K562 (cell line): Measurements from ENCODE around the gene GPSM3. TPM values are rescaled to one million over a fixed set of nuclear protein-coding genes. Genes with fewer than 3 reads are reported as not detected.

ENCODE experiments used
- CHD1 ChIP-seq: fragments of 200-600 bp; sonication (generic); IDR thresholded peaks from one replicate; pipeline ENCODE4 v1.6.1; 2012; ENCODE audit warnings: mild to moderate bottlenecking, moderate library complexity, low read length, inconsistent platforms
- DIDO1 ChIP-seq: fragments of 450-650 bp; IDR thresholded peaks from 2 replicates; pipeline ENCODE4 v1.6.1; 2016; ENCODE audit warnings: low read depth, missing biosample characterization, missing genetic modification characterization
- EZH2 ChIP-seq: IDR thresholded peaks from 2 replicates; pipeline ENCODE4 v1.6.1; 2012; ENCODE audit warnings: low read depth, mild to moderate bottlenecking, inconsistent platforms, low read length, borderline replicate concordance
- GABPA ChIP-seq: fragments of 200-800 bp; sonication (Bioruptor generic); conservative IDR thresholded peaks from 2 replicates; pipeline ENCODE4 v1.6.1; 2016; ENCODE audit warnings: low read depth, missing genetic modification characterization, missing compliant biosample characterization
- GTF2A2 ChIP-seq: IDR thresholded peaks from 2 replicates; pipeline ENCODE4 v1.6.1; 2016; ENCODE audit warnings: mild to moderate bottlenecking, missing genetic modification characterization, missing compliant biosample characterization
- MAX ChIP-seq: sonication (generic); formaldehyde crosslinking; IDR thresholded peaks from 2 replicates; pipeline ENCODE4 v1.9.0; 2022; ENCODE audit warnings: mild to moderate bottlenecking, missing genetic modification reagents
- POLR2B ChIP-seq: fragments of 450-650 bp; IDR thresholded peaks from 2 replicates; pipeline ENCODE4 v1.6.1; 2018; ENCODE audit warnings: low read depth; ENCODE audit not compliant: partially characterized antibody
- TFAP4 ChIP-seq: sonication (generic); formaldehyde crosslinking; IDR thresholded peaks from 2 replicates; pipeline ENCODE4 v1.8.0; 2022; ENCODE audit warnings: missing genetic modification reagents, mild to moderate bottlenecking, moderate library complexity, borderline replicate concordance
- YY1 ChIP-seq, 3 experiments: IDR thresholded peaks; 2 replicates each; pipeline ENCODE4 v1.6.1; 2011; ENCODE audit warnings: low read length in 2 of 3, mild to moderate bottlenecking in 2 of 3, moderate library complexity in 2 of 3, borderline replicate concordance in 1 of 3, control low read depth in 1 of 3, low read depth in 1 of 3; ENCODE audit not compliant: insufficient read depth in 3 of 3, insufficient replicate concordance in 2 of 3, control insufficient read depth in 1 of 3, insufficient read length in 1 of 3; ENCODE audit errors: extremely low read depth in 1 of 3
- ZBTB8A ChIP-seq: fragments of 450-650 bp; IDR thresholded peaks from 2 replicates; pipeline ENCODE4 v1.6.1; 2018; ENCODE audit warnings: mild to moderate bottlenecking, moderate library complexity; ENCODE audit not compliant: partially characterized antibody
- ZNF639 ChIP-seq, 2 experiments: fragments of 200-800 bp in 1 of 2; sonication (Bioruptor generic) in 1 of 2; sonication (generic) in 1 of 2; formaldehyde crosslinking in 1 of 2; IDR thresholded peaks in 1 of 2; conservative IDR thresholded peaks in 1 of 2; 2 replicates each; pipeline versions ENCODE4 v1.5.0 to v1.6.1; 2016 to 2020; ENCODE audit warnings: missing compliant biosample characterization in 1 of 2, missing genetic modification characterization in 1 of 2, missing genetic modification reagents in 1 of 2
- ZNF696 ChIP-seq: fragments of 250-450 bp; sonication (Bioruptor Pico); conservative IDR thresholded peaks from 2 replicates; pipeline ENCODE4 v1.4.0; 2020; ENCODE audit warnings: mild to moderate bottlenecking, moderate library complexity
- polyA plus RNA-seq, 8 experiments: library from polyadenylated mRNA; depleted of rRNA in 4 of 8; stranded (reverse) in 5 of 8; unstranded in 3 of 8; fragments of >200 nt; fragmentation: Nextera tagmentation in 2 of 8; fragmentation: Illumina TruSeq in 1 of 8; extraction: Ambion mirVana in 2 of 8; extraction: Trizol in 1 of 8; gene quantifications; 2 replicates each; pipeline versions ENCODE4 v1.2.1 to v1.2.3, GENCODE V29; 2011 to 2014; ENCODE audit warnings: inconsistent platforms in 1 of 8, missing spikeins in 1 of 8
- total RNA-seq, 7 experiments: library from RNA; depleted of rRNA in 6 of 7; stranded (reverse); fragments of >200 nt in 6 of 7; fragmentation: Illumina TruSeq in 2 of 7; extraction: Trizol in 2 of 7; gene quantifications; 2 replicates each; pipeline versions ENCODE4 v1.2.1 to v1.2.3, GENCODE V29; 2011 to 2021; ENCODE audit warnings: low replicate concordance in 1 of 7
- TF ChIP-seq, protein P1 (sequence below): fragments of 150-350 bp; conservative IDR thresholded peaks from 2 replicates; pipeline ENCODE4 v1.6.1; 2014; ENCODE audit warnings: low read length
- TF ChIP-seq, protein P2 (sequence below): fragments of 250-450 bp; sonication (Bioruptor Pico); IDR thresholded peaks from 2 replicates; pipeline ENCODE4 v1.5.0; 2020; ENCODE audit warnings: mild to moderate bottlenecking, borderline replicate concordance
- TF ChIP-seq, protein P3 (sequence below): fragments of 200-800 bp; sonication (Bioruptor generic); IDR thresholded peaks from 2 replicates; pipeline ENCODE4 v1.6.1; 2017; ENCODE audit warnings: missing genetic modification characterization, missing compliant biosample characterization

The GPSM3 gene
- total and polyA plus RNA-seq, 9 of the 15 experiments (the other 6 are each of a cell fraction or from before 2014, with no cell fraction given): 5.3 to 42.6 (median 24.4) TPM

- TF ChIP-seq, protein P1, sequence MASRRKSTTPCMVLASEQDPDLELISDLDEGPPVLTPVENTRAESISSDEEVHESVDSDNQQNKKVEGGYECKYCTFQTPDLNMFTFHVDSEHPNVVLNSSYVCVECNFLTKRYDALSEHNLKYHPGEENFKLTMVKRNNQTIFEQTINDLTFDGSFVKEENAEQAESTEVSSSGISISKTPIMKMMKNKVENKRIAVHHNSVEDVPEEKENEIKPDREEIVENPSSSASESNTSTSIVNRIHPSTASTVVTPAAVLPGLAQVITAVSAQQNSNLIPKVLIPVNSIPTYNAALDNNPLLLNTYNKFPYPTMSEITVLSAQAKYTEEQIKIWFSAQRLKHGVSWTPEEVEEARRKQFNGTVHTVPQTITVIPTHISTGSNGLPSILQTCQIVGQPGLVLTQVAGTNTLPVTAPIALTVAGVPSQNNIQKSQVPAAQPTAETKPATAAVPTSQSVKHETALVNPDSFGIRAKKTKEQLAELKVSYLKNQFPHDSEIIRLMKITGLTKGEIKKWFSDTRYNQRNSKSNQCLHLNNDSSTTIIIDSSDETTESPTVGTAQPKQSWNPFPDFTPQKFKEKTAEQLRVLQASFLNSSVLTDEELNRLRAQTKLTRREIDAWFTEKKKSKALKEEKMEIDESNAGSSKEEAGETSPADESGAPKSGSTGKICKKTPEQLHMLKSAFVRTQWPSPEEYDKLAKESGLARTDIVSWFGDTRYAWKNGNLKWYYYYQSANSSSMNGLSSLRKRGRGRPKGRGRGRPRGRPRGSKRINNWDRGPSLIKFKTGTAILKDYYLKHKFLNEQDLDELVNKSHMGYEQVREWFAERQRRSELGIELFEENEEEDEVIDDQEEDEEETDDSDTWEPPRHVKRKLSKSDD: peak; percentile 45; the same call in 1 of the 2 replicates
- no peak for TF ChIP-seq ZBTB8A
- TF ChIP-seq TFAP4 (CRISPR knock-in tag): no peak; the same call in 1 of the 2 replicates
- TF ChIP-seq EZH2: no peak
- TF ChIP-seq, protein P2, sequence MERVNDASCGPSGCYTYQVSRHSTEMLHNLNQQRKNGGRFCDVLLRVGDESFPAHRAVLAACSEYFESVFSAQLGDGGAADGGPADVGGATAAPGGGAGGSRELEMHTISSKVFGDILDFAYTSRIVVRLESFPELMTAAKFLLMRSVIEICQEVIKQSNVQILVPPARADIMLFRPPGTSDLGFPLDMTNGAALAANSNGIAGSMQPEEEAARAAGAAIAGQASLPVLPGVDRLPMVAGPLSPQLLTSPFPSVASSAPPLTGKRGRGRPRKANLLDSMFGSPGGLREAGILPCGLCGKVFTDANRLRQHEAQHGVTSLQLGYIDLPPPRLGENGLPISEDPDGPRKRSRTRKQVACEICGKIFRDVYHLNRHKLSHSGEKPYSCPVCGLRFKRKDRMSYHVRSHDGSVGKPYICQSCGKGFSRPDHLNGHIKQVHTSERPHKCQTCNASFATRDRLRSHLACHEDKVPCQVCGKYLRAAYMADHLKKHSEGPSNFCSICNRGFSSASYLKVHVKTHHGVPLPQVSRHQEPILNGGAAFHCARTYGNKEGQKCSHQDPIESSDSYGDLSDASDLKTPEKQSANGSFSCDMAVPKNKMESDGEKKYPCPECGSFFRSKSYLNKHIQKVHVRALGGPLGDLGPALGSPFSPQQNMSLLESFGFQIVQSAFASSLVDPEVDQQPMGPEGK (CRISPR knock-in tag): 0 out of 2 replicates have a peak, but pooled peaks have one; percentile 19
- 0 out of 2 replicates have a peak, but pooled peaks have one; percentile 47 for TF ChIP-seq ZNF696 (CRISPR knock-in tag)
- TF ChIP-seq CHD1: peak; percentile 95
- TF ChIP-seq MAX (CRISPR knock-in tag): no peak
- TF ChIP-seq ZNF639 (CRISPR knock-in tag; conservative IDR thresholded peaks at IDR 0.05 in 1 of 2, IDR thresholded peaks at IDR 0.05 in 1 of 2): peak in 1 of 2 experiments; percentile 64; a peak in 1 of 4 replicates
- peak in 2 of 3 experiments; percentile 68 to 85 for TF ChIP-seq YY1 (IDR thresholded peaks at IDR 0.05; ENCODE audit: borderline replicate concordance in 1 of 3, control insufficient read depth in 1 of 3, extremely low read depth in 1 of 3, insufficient read depth in 3 of 3, insufficient read length in 1 of 3, insufficient replicate concordance in 2 of 3, low read depth in 1 of 3, low read length in 2 of 3)
- no peak for TF ChIP-seq GTF2A2 (tag)
- peak; percentile 65; the same call in 1 of the 2 replicates for TF ChIP-seq DIDO1 (tag)
- TF ChIP-seq GABPA (tag): peak; percentile 56; the same call in 1 of the 2 replicates
- TF ChIP-seq, protein P3, sequence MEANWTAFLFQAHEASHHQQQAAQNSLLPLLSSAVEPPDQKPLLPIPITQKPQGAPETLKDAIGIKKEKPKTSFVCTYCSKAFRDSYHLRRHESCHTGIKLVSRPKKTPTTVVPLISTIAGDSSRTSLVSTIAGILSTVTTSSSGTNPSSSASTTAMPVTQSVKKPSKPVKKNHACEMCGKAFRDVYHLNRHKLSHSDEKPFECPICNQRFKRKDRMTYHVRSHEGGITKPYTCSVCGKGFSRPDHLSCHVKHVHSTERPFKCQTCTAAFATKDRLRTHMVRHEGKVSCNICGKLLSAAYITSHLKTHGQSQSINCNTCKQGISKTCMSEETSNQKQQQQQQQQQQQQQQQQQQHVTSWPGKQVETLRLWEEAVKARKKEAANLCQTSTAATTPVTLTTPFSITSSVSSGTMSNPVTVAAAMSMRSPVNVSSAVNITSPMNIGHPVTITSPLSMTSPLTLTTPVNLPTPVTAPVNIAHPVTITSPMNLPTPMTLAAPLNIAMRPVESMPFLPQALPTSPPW (CRISPR knock-in tag): peak; percentile 59; the same call in 1 of the 2 replicates
- TF ChIP-seq POLR2B: no peak
Measured at GRCh38 chr6:32177183-32177787, 15.2 kb downstream of the GPSM3 start (continued).
